GM13977 (cell line): ENCODE measurements around the gene LAMC3.

Experiments used
- DNase-seq: peaks from one replicate; pipeline ENCODE4 v3.0.0; 2012; ENCODE audit warnings: low spot score
- CTCF ChIP-seq: IDR thresholded peaks from 2 replicates; pipeline ENCODE4 v1.5.1; 2012; ENCODE audit warnings: mild to moderate bottlenecking, control low read depth; ENCODE audit not compliant: insufficient read depth; ENCODE audit errors: extremely low read depth, missing control alignments
- in situ Hi-C: fragments of 300-500 bp; cut with MboI; formaldehyde crosslinking; loops from one replicate; pipeline ENCODE4 v1.12.0; 2022; ENCODE audit warnings: low sequenced_read_pairs, low pct_unique_long_range_greater_than_20kb, mixed read lengths, inconsistent platforms; ENCODE audit not compliant: unreplicated experiment

LAMC3 gene

GRCh38 chr9:131053896-131054295 is 44.9 kb downstream of the LAMC3 start:
- in situ Hi-C loops: no loop called here
- DNase-seq: no peak
- TF ChIP-seq CTCF: no peak

GRCh38 chr9:131056781-131057506 is 48.0 kb downstream of the LAMC3 start:
- in situ Hi-C loops: no loop called here
- no peak for TF ChIP-seq CTCF

GRCh38 chr9:131060900-131061630 is 52.1 kb downstream of the LAMC3 start:
- in situ Hi-C loops: no loop called here
- TF ChIP-seq CTCF: no peak

More at GRCh38 chr9:131056781-131057506, 48.0 kb downstream of the LAMC3 start:
- DNase-seq: no peak

GRCh38 chr9:131062969-131063368 is 54.0 kb downstream of the LAMC3 start:
- no peak for TF ChIP-seq CTCF
- DNase-seq: no peak
- in situ Hi-C loops: no loop called here

More at GRCh38 chr9:131060900-131061630, 52.1 kb downstream of the LAMC3 start:
- DNase-seq: no peak

GRCh38 chr9:131065599-131065998 is 56.6 kb downstream of the LAMC3 start:
- no peak for TF ChIP-seq CTCF
- DNase-seq: no peak
- in situ Hi-C loops: no loop called here

GRCh38 chr9:131067625-131068024 is 58.7 kb downstream of the LAMC3 start:
- TF ChIP-seq CTCF: no peak
- in situ Hi-C loops: no loop called here
- no peak for DNase-seq
